Lower lobe of right lung (tissue), 2 donors: ENCODE measurements around the gene NFIA. TPM values are rescaled to one million over a fixed set of nuclear protein-coding genes. Genes with fewer than 3 reads are reported as not detected.
"Not testable (repeated sequence)": the region's sequence is repeated elsewhere in the genome, so short reads cannot be mapped to it uniquely, and the experiment has no call there.

Experiments
- ATAC-seq, 2 donors: fragments of 200-7000 bp; cut with Tn5 transposase; one replicate each; pipeline ENCODE4 v1.9.1; 2020 to 2022; ENCODE audit warnings: mild to moderate bottlenecking in 2 of 2, moderate library complexity in 2 of 2
- DNase-seq: peaks from one replicate; pipeline ENCODE4 v3.0.0-alpha.2; 2020
- H3K27ac ChIP-seq: fragments of 200-600 bp; one replicate; pipeline ENCODE4 v1.8.0; 2022
- H3K27me3 ChIP-seq: fragments of 200-600 bp; one replicate; pipeline ENCODE4 v1.8.0; 2022; ENCODE audit warnings: low read depth
- H3K36me3 ChIP-seq: fragments of 200-600 bp; one replicate; pipeline ENCODE4 v1.8.0; 2022; ENCODE audit warnings: mild to moderate bottlenecking
- H3K4me1 ChIP-seq: fragments of 200-600 bp; one replicate; pipeline ENCODE4 v1.8.0; 2022
- H3K4me3 ChIP-seq: fragments of 200-600 bp; one replicate; pipeline ENCODE4 v1.8.0; 2022; ENCODE audit warnings: mild to moderate bottlenecking
- H3K9me3 ChIP-seq: fragments of 200-600 bp; one replicate; pipeline ENCODE4 v1.8.0; 2022
- intact Hi-C: fragments of 100-400 bp; cut with DNase I; formaldehyde crosslinking; loops from one replicate; pipeline ENCODE4 v1.11.0; 2022
- total RNA-seq: library from RNA; stranded (reverse); fragmentation: NEBNext Ultra II Directional; extraction: Animal tissue kit (Norgen Biotek cat#: 25700); gene quantifications from one replicate; pipeline ENCODE4 v1.2.1, GENCODE V29; 2021
- TF ChIP-seq, protein P1 (sequence below): fragments of 200-600 bp; IDR thresholded peaks from one replicate; pipeline ENCODE4 v1.8.0; 2022; ENCODE audit warnings: antibody characterized with exemption, mild to moderate bottlenecking
- donor health status: DM: no; HTN: yes; CAD: no; lungs with severe emphysema.

The NFIA gene
- total RNA-seq, 1 donor from 2014 or later = 70.0 TPM

DNA sequence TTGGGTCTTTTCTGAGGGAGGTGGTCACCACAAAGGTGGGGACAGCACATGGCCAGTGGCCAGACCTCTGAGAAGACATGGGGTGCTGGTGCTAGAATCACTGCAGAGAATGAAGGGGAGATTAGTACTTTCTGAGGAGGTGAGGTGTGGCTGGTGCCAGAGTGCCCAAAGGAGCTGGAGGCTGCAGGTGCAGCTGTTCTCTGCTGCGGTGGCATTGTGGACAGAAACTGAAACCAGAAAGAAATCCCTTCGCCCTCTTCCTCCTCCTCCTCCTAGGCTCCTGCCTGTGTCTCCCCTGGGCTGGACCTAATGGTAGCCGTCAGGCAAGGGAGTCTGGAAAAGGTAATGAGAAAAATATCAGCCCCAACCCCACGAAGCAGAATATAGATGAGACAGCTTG is 380.9 kb downstream of the NFIA start:
- Histone ChIP-seq H3K27ac (no peak overlapping the region), H3K4me3 (no peak overlapping the region), H3K9me3 (no peaks in the 10 kb centered on the region), H3K27me3 (no peaks in the 10 kb centered on the region), H3K4me1 (no peaks in the 10 kb centered on the region), H3K36me3 (no peaks in the 10 kb centered on the region)
- DNase-seq = no peak
- intact Hi-C loops = no loop called here
- TF ChIP-seq, protein P1, sequence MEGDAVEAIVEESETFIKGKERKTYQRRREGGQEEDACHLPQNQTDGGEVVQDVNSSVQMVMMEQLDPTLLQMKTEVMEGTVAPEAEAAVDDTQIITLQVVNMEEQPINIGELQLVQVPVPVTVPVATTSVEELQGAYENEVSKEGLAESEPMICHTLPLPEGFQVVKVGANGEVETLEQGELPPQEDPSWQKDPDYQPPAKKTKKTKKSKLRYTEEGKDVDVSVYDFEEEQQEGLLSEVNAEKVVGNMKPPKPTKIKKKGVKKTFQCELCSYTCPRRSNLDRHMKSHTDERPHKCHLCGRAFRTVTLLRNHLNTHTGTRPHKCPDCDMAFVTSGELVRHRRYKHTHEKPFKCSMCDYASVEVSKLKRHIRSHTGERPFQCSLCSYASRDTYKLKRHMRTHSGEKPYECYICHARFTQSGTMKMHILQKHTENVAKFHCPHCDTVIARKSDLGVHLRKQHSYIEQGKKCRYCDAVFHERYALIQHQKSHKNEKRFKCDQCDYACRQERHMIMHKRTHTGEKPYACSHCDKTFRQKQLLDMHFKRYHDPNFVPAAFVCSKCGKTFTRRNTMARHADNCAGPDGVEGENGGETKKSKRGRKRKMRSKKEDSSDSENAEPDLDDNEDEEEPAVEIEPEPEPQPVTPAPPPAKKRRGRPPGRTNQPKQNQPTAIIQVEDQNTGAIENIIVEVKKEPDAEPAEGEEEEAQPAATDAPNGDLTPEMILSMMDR = no peak
- no peak for ATAC-seq

DNA sequence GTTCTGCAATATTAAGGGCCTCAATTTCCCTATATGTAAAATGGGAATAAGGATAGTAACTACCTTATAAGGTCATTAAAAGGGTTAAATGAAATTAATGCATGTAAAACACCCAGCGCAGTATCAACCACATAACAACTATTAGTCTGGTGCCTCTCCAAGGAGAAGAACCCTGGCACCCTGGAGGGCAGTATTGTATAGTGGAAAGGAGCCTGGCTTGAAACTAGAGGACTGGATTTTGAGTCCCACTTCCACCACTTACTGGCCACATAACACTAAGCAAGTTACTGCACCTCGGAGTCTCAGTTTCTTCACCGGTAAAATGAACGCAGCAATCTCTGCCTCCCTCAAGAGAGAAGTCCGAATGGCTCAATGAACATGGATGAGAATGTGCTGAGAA is 385.5 kb downstream of the NFIA start:
- H3K4me3 ChIP-seq, ATAC-seq, H3K36me3 ChIP-seq, DNase-seq, H3K27ac ChIP-seq, intact Hi-C loops, H3K9me3 ChIP-seq, H3K27me3 ChIP-seq, H3K4me1 ChIP-seq: not testable (repeated sequence)

DNA sequence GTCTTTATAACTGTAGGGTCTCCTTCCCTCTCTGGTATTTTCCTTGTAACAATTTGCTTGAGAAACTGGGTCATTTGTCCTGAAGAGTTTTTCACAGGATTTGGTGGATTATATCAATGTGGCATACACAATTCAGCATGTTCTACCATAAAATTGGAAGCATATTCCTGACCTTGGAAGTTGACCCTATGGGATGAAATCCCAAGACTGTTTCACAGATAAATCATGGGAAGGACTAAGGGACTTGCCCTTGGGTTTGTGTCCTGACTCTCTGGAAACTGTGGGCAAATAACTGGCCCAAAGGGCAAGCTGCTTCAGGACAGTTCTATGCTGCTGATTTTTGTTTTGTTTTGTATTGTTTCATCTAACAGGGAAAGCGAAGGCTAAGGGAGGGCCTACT is 387.0 kb downstream of the NFIA start:
- Histone ChIP-seq H3K4me3 (no peak overlapping the region), H3K4me1 (no peaks in the 10 kb centered on the region), H3K36me3 (no peaks in the 10 kb centered on the region), H3K9me3 (no peaks in the 10 kb centered on the region), H3K27ac (no peak overlapping the region), H3K27me3 (no peaks in the 10 kb centered on the region)
- intact Hi-C loops = no loop called here
- DNase-seq = no peak
- no peak for ATAC-seq
- TF ChIP-seq, protein P1 = no peak

DNA sequence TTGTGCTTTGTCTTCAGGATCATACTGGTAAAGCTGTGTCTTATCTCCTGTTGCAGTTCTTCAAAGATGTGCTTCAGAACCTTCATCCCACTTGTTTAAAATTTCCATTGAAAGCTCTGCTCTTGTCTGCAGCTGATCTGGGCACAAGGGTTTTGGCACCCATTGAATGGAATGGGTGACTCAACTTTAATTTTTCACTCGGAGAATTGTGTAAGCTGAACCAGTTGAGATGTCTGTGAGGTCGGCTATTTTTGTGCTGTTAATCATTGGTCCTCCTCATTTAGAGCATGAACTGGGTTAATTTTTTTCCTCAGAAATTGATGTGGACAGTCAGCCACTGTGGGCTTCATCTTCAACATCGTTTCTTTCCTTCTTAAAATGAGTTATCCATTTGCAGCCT is 390.5 kb downstream of the NFIA start:
- intact Hi-C loops = no loop called here
- TF ChIP-seq, protein P1 = no peak

DNA sequence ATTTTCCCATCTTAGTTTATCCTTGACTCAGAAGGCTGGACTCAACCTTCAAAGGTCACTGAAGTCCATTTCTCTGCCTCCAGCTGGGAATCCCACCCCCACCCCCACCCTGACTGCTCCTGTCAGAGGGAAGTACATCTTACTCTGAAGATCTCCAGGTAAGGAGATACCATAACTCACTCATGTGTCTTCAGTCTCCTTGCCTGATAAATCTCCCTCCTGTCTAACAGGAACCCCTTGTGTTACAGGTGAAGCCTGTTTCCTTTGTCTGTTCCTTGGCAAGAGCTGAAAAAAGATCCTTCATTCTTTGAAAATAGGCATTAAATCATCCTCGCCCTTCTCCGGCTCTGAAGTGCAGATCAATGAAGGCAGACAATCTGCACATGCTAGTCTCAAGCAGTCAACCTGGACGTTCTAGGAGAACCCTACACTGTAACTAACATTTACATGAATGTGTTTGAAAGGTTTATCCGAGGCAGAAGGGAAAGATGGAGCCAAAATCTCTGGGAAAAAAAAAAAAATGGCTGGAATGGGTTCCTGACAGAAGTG is 392.0 kb downstream of the NFIA start:
- no peak overlapping the region for H3K4me3 ChIP-seq
- ATAC-seq (no peak), DNase-seq (no peak)
- H3K27ac ChIP-seq = no peak overlapping the region
- TF ChIP-seq, protein P1 = no peak
- no peaks in the 10 kb centered on the region for H3K27me3 ChIP-seq
- H3K36me3 ChIP-seq = no peaks in the 10 kb centered on the region
- no peaks in the 10 kb centered on the region for H3K9me3 ChIP-seq
- H3K4me1 ChIP-seq = no peaks in the 10 kb centered on the region
- intact Hi-C loops = no loop called here

More for the DNA sequence above, 390.5 kb downstream of the NFIA start:
- no peaks in the 10 kb centered on the region for H3K27me3 ChIP-seq
- no peaks in the 10 kb centered on the region for H3K9me3 ChIP-seq
- no peaks in the 10 kb centered on the region for H3K4me1 ChIP-seq
- DNase-seq (no peak), ATAC-seq (no peak)
- no peak overlapping the region for H3K27ac ChIP-seq
- H3K36me3 ChIP-seq = no peaks in the 10 kb centered on the region
- H3K4me3 ChIP-seq = no peak overlapping the region

DNA sequence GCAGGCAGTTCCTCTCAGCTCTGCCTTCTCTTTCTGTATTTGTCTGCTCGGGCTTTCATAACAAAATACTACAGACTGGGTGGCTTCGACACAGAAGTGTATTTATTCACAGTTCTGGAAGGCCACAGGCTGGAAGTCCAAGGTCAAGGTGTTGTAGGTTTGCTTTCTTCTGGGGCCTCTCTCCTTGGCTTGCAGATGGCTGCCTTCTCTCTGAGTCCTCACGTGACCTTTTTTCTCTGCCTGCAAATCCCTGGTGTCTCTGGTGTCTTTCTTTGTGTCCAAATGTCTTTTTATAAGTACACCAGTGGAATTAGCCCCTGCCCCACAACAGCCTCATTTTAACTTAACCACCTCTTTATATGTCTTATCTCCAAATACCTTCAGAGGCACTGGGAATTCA is 392.6 kb downstream of the NFIA start:
- TF ChIP-seq, protein P1 = no peak
- ATAC-seq = no peak
- DNase-seq = no peak
- Histone ChIP-seq H3K4me3 (no peak overlapping the region), H3K27me3 (no peaks in the 10 kb centered on the region), H3K4me1 (no peaks in the 10 kb centered on the region), H3K36me3 (no peaks in the 10 kb centered on the region), H3K9me3 (no peaks in the 10 kb centered on the region), H3K27ac (no peak overlapping the region)
- intact Hi-C loops = no loop called here
